Measurements from ENCODE around the gene ZNF665.

DNA sequence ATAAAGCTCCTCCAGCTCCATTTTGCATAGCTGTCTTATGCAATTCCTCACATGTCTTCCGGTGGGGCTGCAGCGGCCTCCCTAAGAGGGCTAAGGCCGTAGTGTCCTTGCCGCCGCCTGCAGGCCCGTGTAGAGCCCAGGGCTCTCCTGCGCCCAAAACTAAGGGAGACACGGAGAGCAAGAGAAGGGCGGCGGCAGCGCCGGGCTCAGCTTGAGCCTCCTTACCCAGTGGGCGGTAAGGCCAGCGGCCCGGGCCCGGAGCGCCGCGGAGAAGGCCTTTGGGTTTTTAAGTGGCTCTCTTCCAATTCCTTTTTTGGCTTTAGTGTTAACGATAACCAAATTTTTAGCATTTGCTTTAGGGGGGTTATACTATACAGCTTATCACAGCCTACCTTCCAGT, 31.4 kb upstream of the ZNF665 start:
- no peak for TF ChIP-seq CTCF (IDR thresholded peaks at IDR 0.05)
- TF ChIP-seq POLR2A (IDR thresholded peaks at IDR 0.05), result no peak

Data from heart left ventricle (tissue), 13 donors.